Stimulated activated memory B cell treated with anti-CD40 and anti-IgM and Interleukin-4, amounts not matched to agents 10 μg/mL and 1 μg/mL and 100 μg/mL, for 72 hours (primary cell): ENCODE results near the gene GPI.
A peak's percentile ranks its signal among the peaks of the same experiment; 100 is the strongest.
"Not testable (repeated sequence)": the region's sequence is repeated elsewhere in the genome, so short reads cannot be mapped to it uniquely, and the experiment has no call there.

Source experiments
- ATAC-seq: fragments of 150-1000 bp; cut with Tn5 transposase; 2 replicates; pipeline ENCODE4 v1.10.0; 2021
- H3K27ac Mint-ChIP-seq: one replicate; pipeline ENCODE4 v1.8.0; 2022; ENCODE audit warnings: mild to moderate bottlenecking, mixed read lengths
- H3K27me3 Mint-ChIP-seq: one replicate; pipeline ENCODE4 v1.8.0; 2022; ENCODE audit warnings: mixed read lengths
- H3K36me3 Mint-ChIP-seq: one replicate; pipeline ENCODE4 v1.8.0; 2022; ENCODE audit warnings: mixed read lengths
- H3K4me1 Mint-ChIP-seq: one replicate; pipeline ENCODE4 v1.8.0; 2022; ENCODE audit warnings: mixed read lengths
- H3K4me3 Mint-ChIP-seq: one replicate; pipeline ENCODE4 v1.8.0; 2022; ENCODE audit warnings: mild to moderate bottlenecking, moderate library complexity, mixed read lengths
- H3K9me3 Mint-ChIP-seq: one replicate; pipeline ENCODE4 v1.8.0; 2022; ENCODE audit warnings: mixed read lengths

GPI gene

DNA sequence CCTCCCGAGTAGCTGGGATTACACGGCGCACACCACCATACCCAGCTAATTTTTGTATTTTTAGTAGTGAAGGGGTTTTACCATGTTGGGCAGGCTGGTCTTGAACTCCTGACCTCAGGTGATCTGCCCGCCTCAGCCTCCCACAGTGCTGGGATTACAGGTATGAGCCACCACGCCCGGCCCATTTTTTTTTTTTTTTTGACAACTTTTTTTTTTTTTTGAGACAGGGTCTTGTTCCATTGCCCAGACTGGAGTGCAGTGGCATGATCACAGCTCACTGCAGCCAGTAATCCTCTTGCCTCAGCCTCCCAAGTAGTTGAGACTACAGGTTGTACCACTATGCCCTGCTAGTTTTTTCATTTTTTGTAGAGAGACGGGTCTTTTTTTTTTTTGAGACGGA lies 35.8 kb downstream of the GPI start:
- H3K27me3 Mint-ChIP-seq, ATAC-seq, H3K9me3 Mint-ChIP-seq, H3K4me3 Mint-ChIP-seq, H3K27ac Mint-ChIP-seq: not testable (repeated sequence)
- Mint-ChIP-seq H3K4me1 (peaks cover 16% of the 10 kb centered on the region), H3K36me3 (peaks cover 24% of the 10 kb centered on the region)

DNA sequence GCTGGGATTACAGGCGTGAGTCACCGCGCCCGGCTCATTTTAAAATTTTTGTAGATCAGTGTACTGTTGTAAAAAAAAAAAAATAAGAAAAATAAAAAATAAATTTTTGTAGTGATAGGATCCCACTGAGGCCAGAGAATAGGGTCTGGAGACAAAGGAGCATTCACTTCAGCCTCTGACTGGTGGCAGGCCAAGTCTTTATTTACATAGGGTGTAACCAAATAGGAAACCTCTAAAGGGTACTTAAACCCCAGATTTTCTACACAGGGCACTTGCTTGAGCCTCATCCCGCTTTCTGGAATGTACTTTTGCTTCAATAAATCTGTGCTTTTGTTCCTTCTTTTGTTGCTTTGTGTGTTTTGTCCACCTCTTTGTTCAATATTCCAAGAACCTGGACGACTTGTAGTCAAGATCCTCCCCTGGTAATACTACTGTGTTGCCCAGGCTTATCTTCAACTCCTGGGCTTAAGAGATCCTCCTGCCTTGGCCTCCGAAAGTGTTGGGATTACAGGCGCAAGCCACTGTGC lies 37.1 kb downstream of the GPI start:
- H3K36me3 Mint-ChIP-seq: peaks cover 24% of the 10 kb centered on the region
- peaks cover 16% of the 10 kb centered on the region for H3K4me1 Mint-ChIP-seq
- no peak overlapping the region for H3K4me3 Mint-ChIP-seq
- H3K9me3 Mint-ChIP-seq: no peaks in the 10 kb centered on the region
- no peak overlapping the region for H3K27ac Mint-ChIP-seq
- H3K27me3 Mint-ChIP-seq: no peaks in the 10 kb centered on the region
- no peak for ATAC-seq

DNA sequence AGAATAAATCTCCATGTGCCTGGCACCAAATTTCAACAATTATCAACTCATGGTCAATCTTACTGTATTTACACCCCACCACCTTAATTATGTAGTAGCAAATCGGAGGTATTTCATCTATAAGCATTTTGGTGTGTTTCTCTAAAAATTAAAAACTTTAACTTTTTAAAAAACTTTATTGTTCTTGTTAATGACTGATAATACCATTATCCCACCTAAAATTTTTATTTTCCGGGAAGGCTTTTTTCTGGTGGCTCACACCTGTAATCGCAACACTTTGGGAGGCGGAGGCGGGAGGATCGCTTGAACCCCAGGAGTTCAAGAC lies 38.8 kb downstream of the GPI start:
- no peaks in the 10 kb centered on the region for H3K27me3 Mint-ChIP-seq
- H3K4me1 Mint-ChIP-seq: peaks cover 20% of the 10 kb centered on the region
- H3K4me3 Mint-ChIP-seq: peak overlapping the region; percentile 98
- ATAC-seq: peak; percentile 9
- peak overlapping the region; percentile 95 for H3K27ac Mint-ChIP-seq
- H3K9me3 Mint-ChIP-seq: no peaks in the 10 kb centered on the region
- H3K36me3 Mint-ChIP-seq: peaks cover 20% of the 10 kb centered on the region

DNA sequence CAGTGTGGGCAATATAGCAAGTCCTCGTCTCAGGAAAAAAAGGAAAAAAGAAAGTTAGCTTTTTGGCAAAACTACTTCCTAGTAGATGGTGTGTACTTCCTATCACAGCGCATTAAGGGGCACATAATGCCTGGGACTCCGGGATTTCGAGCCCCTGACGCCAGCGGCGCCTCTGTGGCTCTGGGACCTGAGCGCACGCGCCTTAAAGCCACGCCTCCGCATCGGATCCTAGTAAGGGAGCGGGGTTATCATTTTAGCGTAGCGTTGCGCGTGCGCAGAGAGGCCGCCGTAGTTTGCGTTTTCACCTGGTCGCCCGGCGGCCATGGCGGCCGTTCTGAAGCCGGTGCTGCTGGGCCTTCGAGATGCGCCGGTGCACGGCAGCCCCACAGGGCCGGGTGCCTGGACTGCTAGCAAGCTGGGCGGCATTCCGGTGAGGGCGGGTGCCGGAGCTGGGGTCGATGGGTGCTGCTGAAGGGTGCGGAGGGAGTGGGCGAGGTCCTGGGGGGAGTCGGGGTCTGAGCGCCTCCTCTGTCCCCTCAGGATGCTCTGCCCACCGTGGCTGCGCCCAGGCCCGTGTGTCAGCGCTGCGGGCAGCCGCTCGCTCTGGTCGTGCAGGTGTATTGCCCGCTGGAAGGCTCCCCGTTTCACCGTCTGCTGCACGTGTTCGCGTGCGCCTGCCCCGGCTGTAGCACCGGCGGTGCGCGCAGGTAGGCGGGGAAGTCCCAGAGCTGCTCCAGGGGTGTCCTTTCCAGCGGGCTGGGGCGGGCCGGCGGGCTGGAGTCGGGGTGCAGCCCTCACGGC lies 39.3 kb downstream of the GPI start, which contains the start of gene PDCD2L:
TSS of gene PDCD2L (plus strand) at position 291 of the 801 bp plus-strand sequence. CDS start at position 323, 32 bp downstream.
- Mint-ChIP-seq H3K4me3 (peak within 1 kb of the TSS; percentile 98), H3K9me3 (no peaks in the 10 kb centered on the region), H3K27me3 (no peaks in the 10 kb centered on the region), H3K4me1 (peaks cover 25% of the 10 kb centered on the region), H3K27ac (peak within 1 kb of the TSS; percentile 95), H3K36me3 (peaks cover 20% of the 10 kb centered on the region)
- peak; percentile 92 for ATAC-seq

DNA sequence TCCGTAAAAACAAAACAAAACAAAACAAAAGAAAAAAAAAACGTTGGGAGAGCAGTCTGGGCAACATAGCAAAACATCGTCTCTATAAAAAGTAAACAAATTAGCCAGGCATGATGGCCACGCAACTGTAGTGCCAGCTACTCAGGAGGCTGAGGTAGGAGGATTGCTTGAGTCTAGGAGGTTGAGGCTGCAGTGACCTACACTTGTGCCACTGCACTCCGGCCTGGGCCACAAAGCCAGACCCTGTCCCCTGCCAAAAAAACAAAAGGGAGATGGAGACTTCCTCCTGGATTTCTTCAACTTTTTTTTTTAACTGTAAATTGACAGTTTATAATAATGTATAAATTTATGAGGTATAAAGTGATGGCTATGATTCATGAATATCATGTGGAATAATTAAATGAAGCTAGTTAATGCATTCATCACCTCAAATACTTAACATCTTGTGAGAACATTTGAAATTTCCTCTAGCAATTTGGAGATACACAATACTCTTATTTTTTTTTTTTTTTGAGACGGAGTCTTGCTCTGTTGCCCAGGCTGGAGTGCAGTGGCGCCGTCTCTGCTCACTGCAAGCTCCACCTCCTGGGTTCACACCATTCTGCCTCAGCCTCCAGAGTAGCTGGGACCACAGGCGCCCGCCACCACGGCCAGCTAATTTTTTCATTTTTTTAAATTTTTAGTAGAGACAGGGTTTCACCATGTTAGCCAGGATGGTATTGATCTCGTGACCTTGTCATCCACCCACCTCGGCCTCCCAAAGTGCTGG lies 41.1 kb downstream of the GPI start:
- Mint-ChIP-seq H3K4me3 (peak overlapping the region; percentile 26), H3K4me1 (peaks cover 33% of the 10 kb centered on the region), H3K9me3 (no peaks in the 10 kb centered on the region), H3K27ac (peak overlapping the region; percentile 42), H3K36me3 (peaks cover 14% of the 10 kb centered on the region), H3K27me3 (no peaks in the 10 kb centered on the region)
- no peak for ATAC-seq

DNA sequence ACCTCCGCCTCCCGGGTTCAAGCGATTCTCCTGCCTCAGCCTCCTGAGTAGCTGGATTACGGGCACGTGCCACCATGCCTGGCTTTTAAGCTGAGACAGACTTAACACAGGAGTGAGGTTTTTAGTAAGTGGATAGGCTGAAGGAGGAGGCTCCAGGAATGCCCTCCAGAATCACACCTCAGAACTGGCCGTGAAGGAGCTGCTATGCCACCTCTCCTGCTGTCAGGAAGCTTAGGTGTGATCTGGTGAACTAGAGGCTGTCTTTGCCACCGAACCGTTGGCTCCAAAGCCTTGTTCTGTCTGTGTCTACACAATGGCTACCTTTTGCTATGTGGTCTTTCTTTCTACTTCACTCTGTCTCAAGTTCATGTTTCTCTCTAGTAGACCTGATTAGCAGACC lies 43.4 kb downstream of the GPI start:
- Mint-ChIP-seq H3K27me3 (no peaks in the 10 kb centered on the region), H3K27ac (peak overlapping the region; percentile 83), H3K9me3 (no peaks in the 10 kb centered on the region), H3K4me1 (peaks cover 33% of the 10 kb centered on the region), H3K36me3 (peaks cover 14% of the 10 kb centered on the region), H3K4me3 (no peak overlapping the region)
- ATAC-seq: no peak

DNA sequence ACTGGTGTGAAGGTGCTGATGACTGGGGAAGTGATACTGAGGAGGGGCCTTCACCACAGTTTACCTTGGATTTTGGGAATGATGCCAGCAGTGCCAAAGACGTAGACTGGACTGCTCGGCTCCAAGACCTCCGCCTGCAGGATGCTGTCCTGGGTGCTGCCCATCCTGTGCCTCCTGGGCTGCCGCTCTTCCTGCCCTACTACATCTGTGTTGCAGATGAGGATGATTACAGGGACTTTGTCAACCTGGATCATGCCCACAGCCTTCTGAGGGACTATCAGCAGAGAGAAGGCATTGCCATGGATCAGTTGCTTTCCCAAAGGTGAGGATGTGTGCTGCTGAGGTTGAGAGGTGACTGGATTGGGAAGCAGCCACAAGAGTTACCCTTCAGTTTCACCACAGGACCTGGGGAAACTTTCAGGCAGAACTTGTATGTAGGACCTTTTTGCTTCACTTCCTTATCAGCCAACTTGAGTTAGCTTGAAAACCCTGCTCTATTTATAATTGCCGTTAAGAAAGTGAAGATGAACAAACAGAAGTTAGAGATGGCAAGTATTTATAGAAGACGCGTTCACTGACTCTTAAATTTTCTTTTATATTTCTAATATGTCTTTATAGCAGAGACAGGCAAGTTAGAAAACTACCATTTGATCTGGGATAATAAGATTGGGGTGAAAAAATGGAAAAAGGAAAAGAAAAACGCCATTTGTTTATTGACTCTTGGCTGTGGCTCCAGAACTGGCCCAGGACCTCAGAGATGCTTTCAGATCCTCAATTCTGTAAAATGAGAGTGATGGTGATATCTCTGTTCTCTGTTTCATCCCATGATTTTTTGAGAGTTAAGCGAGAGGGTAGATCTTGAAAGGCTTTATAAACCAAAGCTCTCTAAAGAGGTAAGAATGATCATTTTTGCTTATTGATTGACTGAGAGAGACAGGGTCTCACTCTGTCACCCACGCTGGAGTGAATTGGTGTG lies 44.5 kb downstream of the GPI start:
- H3K4me1 Mint-ChIP-seq: peaks cover 26% of the 10 kb centered on the region
- peak; percentile 77 for ATAC-seq
- H3K4me3 Mint-ChIP-seq: peak overlapping the region; percentile 61
- peak overlapping the region; percentile 83 for H3K27ac Mint-ChIP-seq
- peaks cover 14% of the 10 kb centered on the region for H3K36me3 Mint-ChIP-seq
- no peaks in the 10 kb centered on the region for H3K9me3 Mint-ChIP-seq
- no peaks in the 10 kb centered on the region for H3K27me3 Mint-ChIP-seq

DNA sequence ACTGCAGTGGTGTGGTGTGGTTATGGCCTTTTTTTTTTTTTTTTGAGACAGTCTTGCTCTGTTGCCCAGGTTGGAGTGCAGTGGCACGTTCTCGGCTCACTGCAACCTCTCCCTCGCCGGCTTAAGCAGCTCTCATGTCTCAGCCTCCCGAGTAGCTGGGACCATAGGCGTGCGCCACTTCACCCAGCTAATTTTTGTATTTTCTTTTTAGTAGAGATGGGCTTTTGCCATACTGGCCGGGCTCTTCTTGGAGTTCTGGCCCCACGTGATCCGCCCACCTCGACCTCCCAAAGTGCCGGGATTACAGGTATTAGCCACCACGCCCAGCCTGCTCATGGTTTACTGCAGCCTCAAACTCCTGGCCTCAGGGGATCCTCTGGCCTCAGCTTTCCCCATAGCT lies 46.2 kb downstream of the GPI start:
- Mint-ChIP-seq H3K27me3 (no peaks in the 10 kb centered on the region), H3K36me3 (peaks cover 18% of the 10 kb centered on the region), H3K9me3 (no peaks in the 10 kb centered on the region), H3K4me3 (no peak overlapping the region), H3K27ac (no peak overlapping the region), H3K4me1 (peaks cover 17% of the 10 kb centered on the region)
- ATAC-seq: no peak

DNA sequence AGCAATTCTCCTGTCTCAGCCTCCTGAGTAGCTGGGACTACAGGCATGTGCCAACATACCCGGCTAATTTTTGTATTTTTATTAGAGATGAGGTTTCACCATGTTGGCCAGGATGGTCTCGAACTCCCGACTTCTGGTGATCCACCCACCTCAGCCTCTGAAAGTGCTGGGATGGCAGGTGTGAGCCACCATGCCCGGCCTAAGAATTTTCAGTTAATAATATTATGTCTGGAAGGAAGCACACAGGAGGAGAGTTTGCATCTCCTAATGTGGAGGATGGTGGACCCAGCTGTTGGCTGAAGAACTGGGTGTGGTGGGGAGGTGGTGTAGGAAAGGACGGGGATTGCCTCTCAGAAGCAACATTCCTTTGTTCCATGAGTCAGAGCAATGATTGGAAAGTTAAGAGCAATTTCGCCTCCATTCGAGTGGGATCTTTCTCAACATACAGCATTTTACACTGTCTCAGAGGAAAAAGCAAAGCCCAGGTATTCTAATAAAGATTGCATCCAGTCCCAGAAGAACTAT lies 51.1 kb downstream of the GPI start:
- no peaks in the 10 kb centered on the region for H3K27me3 Mint-ChIP-seq
- no peak for ATAC-seq
- H3K27ac Mint-ChIP-seq: no peak overlapping the region
- H3K4me1 Mint-ChIP-seq: no peaks in the 10 kb centered on the region
- H3K9me3 Mint-ChIP-seq: no peaks in the 10 kb centered on the region
- H3K4me3 Mint-ChIP-seq: no peak overlapping the region
- peaks cover 21% of the 10 kb centered on the region for H3K36me3 Mint-ChIP-seq

DNA sequence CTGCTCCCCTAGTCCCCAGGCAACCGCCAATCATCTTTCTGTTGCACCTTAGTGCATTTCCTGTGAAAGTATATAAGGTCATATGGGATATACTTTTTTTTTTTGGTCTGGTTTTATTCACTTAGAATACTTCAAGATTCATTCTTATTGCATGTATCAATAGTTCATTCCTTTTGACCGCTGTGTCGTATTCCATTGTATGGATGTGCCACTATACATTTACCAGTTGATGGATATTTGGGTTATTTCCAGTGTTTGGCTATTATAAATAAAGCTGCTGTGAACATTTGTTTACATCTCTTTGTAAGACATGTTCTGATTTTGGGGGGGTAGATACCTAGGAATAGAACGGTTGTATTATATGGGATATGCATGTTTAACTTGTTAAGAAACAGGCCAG lies 53.3 kb downstream of the GPI start:
- H3K4me1 Mint-ChIP-seq: no peaks in the 10 kb centered on the region
- peaks cover 21% of the 10 kb centered on the region for H3K36me3 Mint-ChIP-seq
- no peak overlapping the region for H3K4me3 Mint-ChIP-seq
- H3K27ac Mint-ChIP-seq: no peak overlapping the region
- ATAC-seq: no peak
- H3K9me3 Mint-ChIP-seq: no peaks in the 10 kb centered on the region
- no peaks in the 10 kb centered on the region for H3K27me3 Mint-ChIP-seq

DNA sequence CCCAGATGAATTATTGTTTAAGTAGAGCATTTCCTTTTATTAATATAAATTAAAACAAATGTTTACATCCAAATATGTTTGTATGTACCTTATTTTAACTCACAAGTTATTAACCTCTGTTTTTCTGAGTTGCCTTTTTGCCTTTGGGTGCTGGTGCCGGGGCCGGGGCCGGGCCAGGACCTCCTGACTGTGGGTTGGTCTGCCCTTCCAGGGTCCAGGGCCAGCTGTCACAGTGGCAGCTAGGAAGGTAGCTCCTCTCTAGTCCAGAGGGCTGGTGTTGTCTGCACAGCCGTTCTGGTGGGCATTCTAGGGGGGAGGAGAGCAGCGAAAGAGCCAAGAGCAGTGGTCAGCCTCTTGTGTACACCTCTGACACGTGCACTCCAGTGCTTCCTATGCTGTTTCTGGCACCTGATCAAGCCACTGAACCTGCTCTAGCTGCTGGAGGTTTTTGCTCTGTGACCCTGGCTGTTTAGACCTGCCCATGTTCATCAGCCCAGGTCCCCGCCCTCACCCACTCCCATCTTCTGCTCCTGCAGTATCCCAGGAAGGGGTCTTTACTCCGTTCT lies 61.2 kb downstream of the GPI start:
- Mint-ChIP-seq H3K4me1 (peaks cover 23% of the 10 kb centered on the region), H3K9me3 (no peaks in the 10 kb centered on the region), H3K27ac (peak overlapping the region; percentile 30), H3K27me3 (no peaks in the 10 kb centered on the region), H3K36me3 (peaks cover 18% of the 10 kb centered on the region), H3K4me3 (no peak overlapping the region)
- no peak for ATAC-seq

DNA sequence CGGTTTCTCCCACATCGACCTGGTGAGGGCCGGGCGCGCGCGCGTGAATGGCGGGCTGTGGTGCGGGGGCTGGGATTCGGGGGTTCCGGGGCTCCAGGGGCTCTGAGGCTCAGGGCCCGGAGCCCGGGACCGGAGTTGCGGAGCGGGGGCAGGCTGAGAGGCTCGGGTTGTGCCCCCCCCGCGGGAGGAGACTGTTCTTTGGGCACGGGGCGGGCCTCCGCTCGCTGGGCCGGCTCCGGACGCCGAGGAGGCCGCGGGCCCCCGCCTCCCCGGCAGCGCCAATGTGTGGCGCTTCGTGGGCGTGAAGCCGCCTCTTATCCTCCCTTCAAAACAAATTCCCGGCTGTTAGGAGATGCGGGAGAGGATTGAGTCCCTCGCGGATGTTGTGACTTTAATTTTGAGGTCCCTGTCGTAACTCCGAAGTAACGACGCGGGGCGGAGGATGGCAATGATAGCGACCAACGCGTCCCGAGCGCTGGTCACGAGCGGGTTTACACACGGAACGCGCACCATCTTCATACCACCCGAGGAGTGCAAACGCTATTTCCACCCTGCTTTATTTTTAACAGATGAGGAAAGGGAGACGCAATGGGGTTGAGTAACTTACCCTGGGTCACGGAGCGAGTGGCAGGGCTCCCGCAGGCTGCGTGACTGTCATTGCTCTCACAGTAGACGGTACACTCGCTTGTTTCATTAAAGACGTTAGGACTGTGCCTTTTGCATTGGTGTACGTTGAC lies 63.7 kb downstream of the GPI start:
- H3K27me3 Mint-ChIP-seq: no peaks in the 10 kb centered on the region
- peaks cover 36% of the 10 kb centered on the region for H3K4me1 Mint-ChIP-seq
- H3K27ac Mint-ChIP-seq: peak overlapping the region; percentile 87
- H3K4me3 Mint-ChIP-seq: peak overlapping the region; percentile 87
- peaks cover 24% of the 10 kb centered on the region for H3K36me3 Mint-ChIP-seq
- no peaks in the 10 kb centered on the region for H3K9me3 Mint-ChIP-seq
- ATAC-seq: peak; percentile 78

DNA sequence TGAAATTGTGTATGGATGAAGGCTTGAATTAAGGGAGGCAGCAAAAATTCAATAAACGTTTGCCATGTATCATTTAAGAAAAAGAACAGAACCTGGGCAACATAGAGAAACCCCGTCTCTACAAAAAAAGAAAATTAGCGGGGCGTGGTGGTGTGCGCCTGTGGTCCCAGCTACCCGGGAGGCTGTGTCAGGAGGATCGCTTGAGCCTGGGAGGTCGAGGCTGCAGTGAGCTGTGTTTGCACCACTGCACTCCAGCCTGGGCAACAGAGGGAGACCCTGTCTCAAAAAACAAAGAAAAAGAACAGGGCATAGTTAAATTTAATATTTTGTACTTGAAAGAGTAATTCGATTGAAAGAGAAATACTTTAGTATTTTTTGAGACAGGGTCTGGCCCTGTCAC lies 64.6 kb downstream of the GPI start:
- Mint-ChIP-seq H3K9me3 (no peaks in the 10 kb centered on the region), H3K4me1 (peaks cover 36% of the 10 kb centered on the region), H3K27ac (no peak overlapping the region)

More for the DNA sequence above, 64.6 kb downstream of the GPI start:
- Mint-ChIP-seq H3K27me3 (no peaks in the 10 kb centered on the region), H3K36me3 (peaks cover 16% of the 10 kb centered on the region), H3K4me3 (peak overlapping the region; percentile 87)
- ATAC-seq: no peak
